ENCODE results near the gene PLA2G3.

The PLA2G3 gene

DNA sequence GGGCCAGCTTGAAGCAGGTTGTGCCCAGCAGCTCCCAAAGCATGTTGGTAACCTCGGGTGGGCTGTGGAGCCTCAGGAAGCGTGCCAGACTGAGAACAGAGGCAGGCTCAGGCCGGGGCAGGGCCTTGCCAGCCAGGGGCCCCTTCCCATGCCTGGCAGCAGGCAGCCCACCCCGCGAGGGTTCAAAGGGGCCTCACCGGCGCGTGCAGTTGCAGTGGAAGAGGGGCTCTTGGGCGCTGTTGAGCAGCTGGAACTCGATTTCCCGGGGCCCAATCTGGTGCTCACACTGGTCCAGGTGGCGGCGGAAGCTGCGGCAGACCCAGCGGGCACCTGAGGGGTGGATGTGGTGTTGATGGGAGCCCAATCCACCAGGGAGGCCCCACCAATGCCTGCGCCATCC, 3.6 kb downstream of the PLA2G3 start:
- no peaks in the 10 kb centered on the region for H3K36me3 ChIP-seq (ENCODE audit: insufficient read depth, low read length)
- ATAC-seq (ENCODE audit: insufficient read depth, low read depth) (no peak), DNase-seq (no peak)
- no peak overlapping the region for H2AFZ ChIP-seq (ENCODE audit: low read depth, low read length)
- H3K27ac ChIP-seq (ENCODE audit: low read length) = no peak overlapping the region
- no peaks in the 10 kb centered on the region for H3K9me3 ChIP-seq (ENCODE audit: insufficient read depth, low read length, severe bottlenecking)
- no peaks in the 10 kb centered on the region for H3K4me1 ChIP-seq (ENCODE audit: insufficient read depth, low read length)
- no peak overlapping the region for H3K4me3 ChIP-seq (ENCODE audit: low read depth in 1 of 2, low read length in 2 of 2)
- H3K79me2 ChIP-seq (ENCODE audit: insufficient read depth, low read length) = no peaks in the 10 kb centered on the region
- no peak overlapping the region for H3K4me2 ChIP-seq (ENCODE audit: insufficient read depth, low read length)
- no peak for TF ChIP-seq EZH2 (IDR thresholded peaks at IDR 0.05; ENCODE audit: borderline replicate concordance, low read depth, low read length, severe bottlenecking)
- TF ChIP-seq, protein P1, sequence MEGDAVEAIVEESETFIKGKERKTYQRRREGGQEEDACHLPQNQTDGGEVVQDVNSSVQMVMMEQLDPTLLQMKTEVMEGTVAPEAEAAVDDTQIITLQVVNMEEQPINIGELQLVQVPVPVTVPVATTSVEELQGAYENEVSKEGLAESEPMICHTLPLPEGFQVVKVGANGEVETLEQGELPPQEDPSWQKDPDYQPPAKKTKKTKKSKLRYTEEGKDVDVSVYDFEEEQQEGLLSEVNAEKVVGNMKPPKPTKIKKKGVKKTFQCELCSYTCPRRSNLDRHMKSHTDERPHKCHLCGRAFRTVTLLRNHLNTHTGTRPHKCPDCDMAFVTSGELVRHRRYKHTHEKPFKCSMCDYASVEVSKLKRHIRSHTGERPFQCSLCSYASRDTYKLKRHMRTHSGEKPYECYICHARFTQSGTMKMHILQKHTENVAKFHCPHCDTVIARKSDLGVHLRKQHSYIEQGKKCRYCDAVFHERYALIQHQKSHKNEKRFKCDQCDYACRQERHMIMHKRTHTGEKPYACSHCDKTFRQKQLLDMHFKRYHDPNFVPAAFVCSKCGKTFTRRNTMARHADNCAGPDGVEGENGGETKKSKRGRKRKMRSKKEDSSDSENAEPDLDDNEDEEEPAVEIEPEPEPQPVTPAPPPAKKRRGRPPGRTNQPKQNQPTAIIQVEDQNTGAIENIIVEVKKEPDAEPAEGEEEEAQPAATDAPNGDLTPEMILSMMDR (IDR thresholded peaks at IDR 0.05; ENCODE audit: borderline replicate concordance, extremely low read depth, low read length, poor library complexity, severe bottlenecking) = no peak
- H3K27me3 ChIP-seq (ENCODE audit: insufficient read depth, low read length, poor library complexity) = no peaks in the 10 kb centered on the region
- no peaks in the 10 kb centered on the region for H4K20me1 ChIP-seq (ENCODE audit: insufficient read depth, low read length)
- H3K9ac ChIP-seq (ENCODE audit: low read depth, low read length) = no peak overlapping the region

DNA sequence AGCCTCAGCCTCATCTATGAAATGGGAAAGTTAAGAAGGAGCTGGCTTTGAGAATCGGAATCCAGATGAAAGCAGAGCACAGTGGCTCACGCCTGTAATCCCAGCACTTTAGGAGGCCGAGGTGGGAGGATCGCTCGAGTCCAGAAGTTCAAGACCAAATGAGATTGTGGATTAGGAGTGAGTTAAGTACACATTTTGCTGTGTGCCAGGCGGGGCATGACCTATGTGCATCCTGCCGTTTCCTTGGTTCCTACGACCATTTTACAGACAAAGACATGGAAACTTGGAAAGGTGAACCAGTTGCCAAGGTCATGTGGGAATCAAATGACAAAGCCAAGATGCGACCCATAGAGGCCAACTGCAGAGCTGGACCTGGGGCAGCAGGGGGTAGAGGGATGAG, 4.2 kb downstream of the PLA2G3 start:
- DNase-seq (no peak), ATAC-seq (ENCODE audit: insufficient read depth, low read depth) (no peak)
- no peaks in the 10 kb centered on the region for H3K36me3 ChIP-seq (ENCODE audit: insufficient read depth, low read length)
- no peak overlapping the region for H2AFZ ChIP-seq (ENCODE audit: low read depth, low read length)
- H3K4me1 ChIP-seq (ENCODE audit: insufficient read depth, low read length) = no peaks in the 10 kb centered on the region
- no peaks in the 10 kb centered on the region for H3K79me2 ChIP-seq (ENCODE audit: insufficient read depth, low read length)
- H3K27ac ChIP-seq (ENCODE audit: low read length) = no peak overlapping the region
- no peaks in the 10 kb centered on the region for H3K27me3 ChIP-seq (ENCODE audit: insufficient read depth, low read length, poor library complexity)
- no peak overlapping the region for H3K4me2 ChIP-seq (ENCODE audit: insufficient read depth, low read length)
- H4K20me1 ChIP-seq (ENCODE audit: insufficient read depth, low read length) = no peaks in the 10 kb centered on the region
- no peak for TF ChIP-seq EZH2 (IDR thresholded peaks at IDR 0.05; ENCODE audit: borderline replicate concordance, low read depth, low read length, severe bottlenecking)
- TF ChIP-seq, protein P1 (IDR thresholded peaks at IDR 0.05; ENCODE audit: borderline replicate concordance, extremely low read depth, low read length, poor library complexity, severe bottlenecking) = no peak
- no peak overlapping the region for H3K4me3 ChIP-seq (ENCODE audit: low read depth in 1 of 2, low read length in 2 of 2)
- H3K9ac ChIP-seq (ENCODE audit: low read depth, low read length) = no peak overlapping the region
- H3K9me3 ChIP-seq (ENCODE audit: insufficient read depth, low read length, severe bottlenecking) = no peaks in the 10 kb centered on the region

DNA sequence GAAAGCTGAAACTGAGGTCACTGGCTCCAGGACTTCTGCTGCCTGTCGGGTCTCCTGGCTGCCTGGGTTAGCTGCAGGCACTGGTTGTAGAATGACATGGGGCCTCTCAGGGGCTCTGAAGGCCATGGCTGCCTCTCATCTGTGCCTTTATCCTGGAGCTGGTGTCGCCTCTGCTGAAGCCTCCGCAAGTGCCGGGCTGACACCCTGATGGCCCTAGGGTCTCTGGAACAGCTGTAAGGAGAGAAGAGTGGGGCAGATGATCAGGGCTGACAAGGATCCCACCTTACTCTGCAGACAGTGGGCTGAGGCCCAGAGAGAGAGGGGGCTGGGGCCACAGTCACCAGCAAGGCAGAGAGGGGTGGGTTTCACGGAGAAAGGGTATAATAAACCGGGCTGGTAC, 4.6 kb downstream of the PLA2G3 start:
- Histone ChIP-seq H3K4me2 (ENCODE audit: insufficient read depth, low read length) (no peak overlapping the region), H3K4me3 (ENCODE audit: low read depth in 1 of 2, low read length in 2 of 2) (no peak overlapping the region), H3K9me3 (ENCODE audit: insufficient read depth, low read length, severe bottlenecking) (no peaks in the 10 kb centered on the region), H2AFZ (ENCODE audit: low read depth, low read length) (no peak overlapping the region), H3K36me3 (ENCODE audit: insufficient read depth, low read length) (no peaks in the 10 kb centered on the region), H4K20me1 (ENCODE audit: insufficient read depth, low read length) (no peaks in the 10 kb centered on the region), H3K79me2 (ENCODE audit: insufficient read depth, low read length) (no peaks in the 10 kb centered on the region), H3K9ac (ENCODE audit: low read depth, low read length) (no peak overlapping the region), H3K4me1 (ENCODE audit: insufficient read depth, low read length) (no peaks in the 10 kb centered on the region), H3K27ac (ENCODE audit: low read length) (no peak overlapping the region), H3K27me3 (ENCODE audit: insufficient read depth, low read length, poor library complexity) (no peaks in the 10 kb centered on the region)
- TF ChIP-seq, protein P1 (IDR thresholded peaks at IDR 0.05; ENCODE audit: borderline replicate concordance, extremely low read depth, low read length, poor library complexity, severe bottlenecking) = no peak
- TF ChIP-seq EZH2 (IDR thresholded peaks at IDR 0.05; ENCODE audit: borderline replicate concordance, low read depth, low read length, severe bottlenecking) = no peak
- ATAC-seq (ENCODE audit: insufficient read depth, low read depth) (no peak), DNase-seq (no peak)

DNA sequence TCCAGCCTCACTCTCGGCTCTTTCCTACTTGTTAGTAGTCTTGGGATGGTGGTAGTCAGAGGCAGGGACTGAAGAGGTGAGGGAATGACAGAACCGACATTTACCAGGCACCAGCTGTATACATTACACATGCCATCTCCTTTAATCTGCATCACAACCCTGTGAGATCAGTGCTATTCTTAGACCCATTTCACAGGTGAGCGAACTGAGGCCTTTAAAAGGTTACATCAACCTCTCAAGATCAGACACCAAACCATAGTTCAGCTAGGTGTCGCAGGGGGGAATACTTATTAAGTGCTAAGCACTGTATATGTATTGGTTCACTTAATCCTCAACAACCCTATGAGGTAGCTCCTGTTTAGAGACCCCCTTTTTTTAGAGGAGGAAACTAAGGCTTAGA, 5.6 kb downstream of the PLA2G3 start:
- ATAC-seq (ENCODE audit: insufficient read depth, low read depth) (no peak), DNase-seq (no peak)
- H3K9me3 ChIP-seq (ENCODE audit: insufficient read depth, low read length, severe bottlenecking) = no peaks in the 10 kb centered on the region
- TF ChIP-seq, protein P1 (IDR thresholded peaks at IDR 0.05; ENCODE audit: borderline replicate concordance, extremely low read depth, low read length, poor library complexity, severe bottlenecking) = no peak
- no peak for TF ChIP-seq EZH2 (IDR thresholded peaks at IDR 0.05; ENCODE audit: borderline replicate concordance, low read depth, low read length, severe bottlenecking)
- no peak overlapping the region for H3K4me3 ChIP-seq (ENCODE audit: low read depth in 1 of 2, low read length in 2 of 2)
- no peak overlapping the region for H3K4me2 ChIP-seq (ENCODE audit: insufficient read depth, low read length)
- H3K79me2 ChIP-seq (ENCODE audit: insufficient read depth, low read length) = no peaks in the 10 kb centered on the region
- H3K27me3 ChIP-seq (ENCODE audit: insufficient read depth, low read length, poor library complexity) = no peaks in the 10 kb centered on the region
- no peaks in the 10 kb centered on the region for H3K36me3 ChIP-seq (ENCODE audit: insufficient read depth, low read length)
- H3K4me1 ChIP-seq (ENCODE audit: insufficient read depth, low read length) = no peaks in the 10 kb centered on the region
- no peak overlapping the region for H2AFZ ChIP-seq (ENCODE audit: low read depth, low read length)
- H3K27ac ChIP-seq (ENCODE audit: low read length) = no peak overlapping the region
- H4K20me1 ChIP-seq (ENCODE audit: insufficient read depth, low read length) = no peaks in the 10 kb centered on the region
- H3K9ac ChIP-seq (ENCODE audit: low read depth, low read length) = no peak overlapping the region

All from DND-41 (cell line).